Spleen (tissue), 7 donors: ENCODE data around the gene CLDN4.

Experiments
- CTCF ChIP-seq, 11 experiments: fragments of 200-600 bp in 7 of 11; fragments of 450-650 bp in 4 of 11; sonication (generic) in 4 of 11; IDR thresholded peaks in 8 of 11; conservative IDR thresholded peaks in 3 of 11; 1 replicate in 7 of 11; 2 replicates in 4 of 11; pipeline versions ENCODE4 v1.4.0 to v1.8.0; 2016 to 2021; ENCODE audit warnings: antibody characterized with exemption in 11 of 11, inconsistent platforms in 4 of 11, mild to moderate bottlenecking in 1 of 11
- POLR2A ChIP-seq, 3 donors: fragments of 450-650 bp; IDR thresholded peaks; one replicate each; pipeline ENCODE4 v1.5.1; 2017; ENCODE audit warnings: antibody characterized with exemption in 3 of 3, mild to moderate bottlenecking in 1 of 3
- donor health status: DM: no; HTN: no; CAD: no; lungs with moderate emphysema.
- donor health status: DM: no; HTN: no; CAD: no.
- donor health status: DM: no; HTN: no; CAD: no.

- no peak for TF ChIP-seq CTCF (IDR thresholded peaks at IDR 0.05 in 8 of 11, conservative IDR thresholded peaks at IDR 0.05 in 3 of 11)
- no peak for TF ChIP-seq POLR2A (IDR thresholded peaks at IDR 0.05)
These were observed 29.2 kb upstream of the CLDN4 start for GRCh38 chr7:73801577-73801976.
